GM12878 (cell line): ENCODE results near the gene RORC. TPM values are rescaled to one million over a fixed set of nuclear protein-coding genes. Genes with fewer than 3 reads are reported as not detected.

Source experiments
- DPF2 ChIP-seq: fragments of 450-650 bp; IDR thresholded peaks from 2 replicates; pipeline ENCODE4 v1.6.1; 2017; ENCODE audit warnings: mild to moderate bottlenecking
- GATAD2B ChIP-seq: fragments of 450-650 bp; conservative IDR thresholded peaks from 2 replicates; pipeline ENCODE4 v1.6.1; 2017; ENCODE audit warnings: low read depth, mild to moderate bottlenecking, moderate library complexity
- RFX5 ChIP-seq: IDR thresholded peaks from 2 replicates; pipeline ENCODE4 v1.6.1; 2011; ENCODE audit warnings: low read depth, low read length, improper control_type of control experiment
- SMC3 ChIP-seq: IDR thresholded peaks from 2 replicates; pipeline ENCODE4 v1.6.1; 2011; ENCODE audit warnings: low read length, improper control_type of control experiment, borderline replicate concordance
- STAT1 ChIP-seq: fragments of 450-650 bp; conservative IDR thresholded peaks from 2 replicates; pipeline ENCODE4 v1.6.1; 2014; ENCODE audit warnings: antibody characterized with exemption, mild to moderate bottlenecking
- SUPT20H ChIP-seq: IDR thresholded peaks from 2 replicates; pipeline ENCODE4 v1.6.1; 2011; ENCODE audit warnings: low read depth, mild to moderate bottlenecking, low read length, moderate library complexity, borderline replicate concordance; ENCODE audit not compliant: control insufficient read depth
- TCF12 ChIP-seq: IDR thresholded peaks from 2 replicates; pipeline ENCODE4 v1.6.1; 2011; ENCODE audit warnings: low read depth, mild to moderate bottlenecking, low read length
- TCF7 ChIP-seq: IDR thresholded peaks from 2 replicates; pipeline ENCODE4 v1.6.1; 2014; ENCODE audit warnings: antibody characterized with exemption, borderline replicate concordance
- YY1 ChIP-seq: IDR thresholded peaks from 2 replicates; pipeline ENCODE4 v1.6.1; 2011; ENCODE audit warnings: low read depth, mild to moderate bottlenecking, low read length
- polyA plus RNA-seq, 11 experiments: library from polyadenylated mRNA; depleted of rRNA in 4 of 11; unstranded in 6 of 11; stranded (reverse) in 5 of 11; fragments of >200 nt; fragmentation: Nextera tagmentation in 4 of 11; fragmentation: Illumina TruSeq in 1 of 11; extraction: Ambion mirVana in 4 of 11; extraction: Trizol in 1 of 11; gene quantifications; 1 replicate in 1 of 11; 2 replicates in 10 of 11; pipeline versions ENCODE4 v1.2.1 to v1.2.3, GENCODE V29; 2011 to 2016; ENCODE audit warnings: inconsistent platforms in 2 of 11, missing spikeins in 2 of 11, low read depth in 1 of 11
- total RNA-seq, 4 experiments: library from RNA; depleted of rRNA in 3 of 4; stranded (reverse); fragments of >200 nt in 3 of 4; fragmentation: Illumina TruSeq in 1 of 4; extraction: Trizol in 1 of 4; gene quantifications; 2 replicates each; pipeline versions ENCODE4 v1.2.1 to v1.2.3, GENCODE V29; 2013 to 2021
- TF ChIP-seq, protein P1 (sequence below): fragments of 450-650 bp; IDR thresholded peaks from 2 replicates; pipeline ENCODE4 v1.6.1; 2017; ENCODE audit warnings: antibody characterized with exemption, mild to moderate bottlenecking, moderate library complexity
- TF ChIP-seq, protein P2 (sequence below): fragments of 450-650 bp; conservative IDR thresholded peaks from 2 replicates; pipeline ENCODE4 v1.6.1; 2017; ENCODE audit warnings: mild to moderate bottlenecking, moderate library complexity
- TF ChIP-seq, protein P3 (sequence below), 3 experiments: IDR thresholded peaks in 2 of 3; conservative IDR thresholded peaks in 1 of 3; 2 replicates each; pipeline ENCODE4 v1.5.1; 2011; ENCODE audit warnings: low read depth in 3 of 3, low read length in 3 of 3, mild to moderate bottlenecking in 3 of 3, control low read depth in 2 of 3, moderate library complexity in 2 of 3, inconsistent platforms in 1 of 3, mixed read lengths in 1 of 3; ENCODE audit not compliant: control insufficient read depth in 2 of 3, insufficient read depth in 1 of 3; ENCODE audit errors: extremely low read depth in 1 of 3
- TF ChIP-seq, protein P4 (sequence below): IDR thresholded peaks from 2 replicates; pipeline ENCODE4 v1.6.1; 2011; ENCODE audit warnings: borderline replicate concordance, low read depth, mild to moderate bottlenecking, moderate library complexity, low read length; ENCODE audit not compliant: insufficient read depth, poor library complexity, severe bottlenecking

The RORC gene
- total and polyA plus RNA-seq, 10 of the 15 experiments (the other 5 are each of a cell fraction or from before 2014, with no cell fraction given), result not detected

DNA sequence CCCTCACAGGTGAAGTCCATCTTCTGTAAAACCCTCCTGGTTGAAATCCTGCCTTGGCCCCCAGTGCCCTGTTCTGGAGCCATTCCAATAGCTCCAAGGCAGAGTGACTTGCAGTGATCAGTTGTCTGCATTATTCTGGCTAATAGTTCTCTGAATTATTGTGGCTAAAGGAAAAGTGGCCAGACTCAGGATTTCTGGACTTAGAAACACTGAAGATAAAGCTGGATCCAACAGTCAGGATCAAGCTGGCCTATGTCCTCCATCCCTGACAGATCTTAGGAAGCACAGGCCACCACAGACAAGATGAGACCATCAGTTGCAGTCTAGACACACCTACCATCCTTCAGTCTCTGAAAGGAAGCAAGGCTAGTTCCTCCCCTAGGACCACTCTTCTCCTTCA lies 8.8 kb upstream of the RORC start (continued):
- TF ChIP-seq, protein P1, sequence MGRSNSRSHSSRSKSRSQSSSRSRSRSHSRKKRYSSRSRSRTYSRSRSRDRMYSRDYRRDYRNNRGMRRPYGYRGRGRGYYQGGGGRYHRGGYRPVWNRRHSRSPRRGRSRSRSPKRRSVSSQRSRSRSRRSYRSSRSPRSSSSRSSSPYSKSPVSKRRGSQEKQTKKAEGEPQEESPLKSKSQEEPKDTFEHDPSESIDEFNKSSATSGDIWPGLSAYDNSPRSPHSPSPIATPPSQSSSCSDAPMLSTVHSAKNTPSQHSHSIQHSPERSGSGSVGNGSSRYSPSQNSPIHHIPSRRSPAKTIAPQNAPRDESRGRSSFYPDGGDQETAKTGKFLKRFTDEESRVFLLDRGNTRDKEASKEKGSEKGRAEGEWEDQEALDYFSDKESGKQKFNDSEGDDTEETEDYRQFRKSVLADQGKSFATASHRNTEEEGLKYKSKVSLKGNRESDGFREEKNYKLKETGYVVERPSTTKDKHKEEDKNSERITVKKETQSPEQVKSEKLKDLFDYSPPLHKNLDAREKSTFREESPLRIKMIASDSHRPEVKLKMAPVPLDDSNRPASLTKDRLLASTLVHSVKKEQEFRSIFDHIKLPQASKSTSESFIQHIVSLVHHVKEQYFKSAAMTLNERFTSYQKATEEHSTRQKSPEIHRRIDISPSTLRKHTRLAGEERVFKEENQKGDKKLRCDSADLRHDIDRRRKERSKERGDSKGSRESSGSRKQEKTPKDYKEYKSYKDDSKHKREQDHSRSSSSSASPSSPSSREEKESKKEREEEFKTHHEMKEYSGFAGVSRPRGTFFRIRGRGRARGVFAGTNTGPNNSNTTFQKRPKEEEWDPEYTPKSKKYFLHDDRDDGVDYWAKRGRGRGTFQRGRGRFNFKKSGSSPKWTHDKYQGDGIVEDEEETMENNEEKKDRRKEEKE, result no peak
- TF ChIP-seq GATAD2B, result no peak
- TF ChIP-seq STAT1, result no peak
- no peak for TF ChIP-seq SUPT20H
- no peak for TF ChIP-seq DPF2
- TF ChIP-seq TCF7, result no peak
- TF ChIP-seq, protein P2, sequence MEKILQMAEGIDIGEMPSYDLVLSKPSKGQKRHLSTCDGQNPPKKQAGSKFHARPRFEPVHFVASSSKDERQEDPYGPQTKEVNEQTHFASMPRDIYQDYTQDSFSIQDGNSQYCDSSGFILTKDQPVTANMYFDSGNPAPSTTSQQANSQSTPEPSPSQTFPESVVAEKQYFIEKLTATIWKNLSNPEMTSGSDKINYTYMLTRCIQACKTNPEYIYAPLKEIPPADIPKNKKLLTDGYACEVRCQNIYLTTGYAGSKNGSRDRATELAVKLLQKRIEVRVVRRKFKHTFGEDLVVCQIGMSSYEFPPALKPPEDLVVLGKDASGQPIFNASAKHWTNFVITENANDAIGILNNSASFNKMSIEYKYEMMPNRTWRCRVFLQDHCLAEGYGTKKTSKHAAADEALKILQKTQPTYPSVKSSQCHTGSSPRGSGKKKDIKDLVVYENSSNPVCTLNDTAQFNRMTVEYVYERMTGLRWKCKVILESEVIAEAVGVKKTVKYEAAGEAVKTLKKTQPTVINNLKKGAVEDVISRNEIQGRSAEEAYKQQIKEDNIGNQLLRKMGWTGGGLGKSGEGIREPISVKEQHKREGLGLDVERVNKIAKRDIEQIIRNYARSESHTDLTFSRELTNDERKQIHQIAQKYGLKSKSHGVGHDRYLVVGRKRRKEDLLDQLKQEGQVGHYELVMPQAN, result no peak
- TF ChIP-seq, protein P3, sequence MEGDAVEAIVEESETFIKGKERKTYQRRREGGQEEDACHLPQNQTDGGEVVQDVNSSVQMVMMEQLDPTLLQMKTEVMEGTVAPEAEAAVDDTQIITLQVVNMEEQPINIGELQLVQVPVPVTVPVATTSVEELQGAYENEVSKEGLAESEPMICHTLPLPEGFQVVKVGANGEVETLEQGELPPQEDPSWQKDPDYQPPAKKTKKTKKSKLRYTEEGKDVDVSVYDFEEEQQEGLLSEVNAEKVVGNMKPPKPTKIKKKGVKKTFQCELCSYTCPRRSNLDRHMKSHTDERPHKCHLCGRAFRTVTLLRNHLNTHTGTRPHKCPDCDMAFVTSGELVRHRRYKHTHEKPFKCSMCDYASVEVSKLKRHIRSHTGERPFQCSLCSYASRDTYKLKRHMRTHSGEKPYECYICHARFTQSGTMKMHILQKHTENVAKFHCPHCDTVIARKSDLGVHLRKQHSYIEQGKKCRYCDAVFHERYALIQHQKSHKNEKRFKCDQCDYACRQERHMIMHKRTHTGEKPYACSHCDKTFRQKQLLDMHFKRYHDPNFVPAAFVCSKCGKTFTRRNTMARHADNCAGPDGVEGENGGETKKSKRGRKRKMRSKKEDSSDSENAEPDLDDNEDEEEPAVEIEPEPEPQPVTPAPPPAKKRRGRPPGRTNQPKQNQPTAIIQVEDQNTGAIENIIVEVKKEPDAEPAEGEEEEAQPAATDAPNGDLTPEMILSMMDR (IDR thresholded peaks at IDR 0.05 in 2 of 3, conservative IDR thresholded peaks at IDR 0.05 in 1 of 3; ENCODE audit: control insufficient read depth in 2 of 3, extremely low read depth in 1 of 3, insufficient read depth in 1 of 3, low read depth in 3 of 3, low read length in 3 of 3), result no peak
- no peak for TF ChIP-seq SMC3
- TF ChIP-seq, protein P4, sequence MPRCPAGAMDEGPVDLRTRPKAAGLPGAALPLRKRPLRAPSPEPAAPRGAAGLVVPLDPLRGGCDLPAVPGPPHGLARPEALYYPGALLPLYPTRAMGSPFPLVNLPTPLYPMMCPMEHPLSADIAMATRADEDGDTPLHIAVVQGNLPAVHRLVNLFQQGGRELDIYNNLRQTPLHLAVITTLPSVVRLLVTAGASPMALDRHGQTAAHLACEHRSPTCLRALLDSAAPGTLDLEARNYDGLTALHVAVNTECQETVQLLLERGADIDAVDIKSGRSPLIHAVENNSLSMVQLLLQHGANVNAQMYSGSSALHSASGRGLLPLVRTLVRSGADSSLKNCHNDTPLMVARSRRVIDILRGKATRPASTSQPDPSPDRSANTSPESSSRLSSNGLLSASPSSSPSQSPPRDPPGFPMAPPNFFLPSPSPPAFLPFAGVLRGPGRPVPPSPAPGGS, result no peak
- no peak for TF ChIP-seq RFX5
- no peak for TF ChIP-seq TCF12
- TF ChIP-seq YY1, result no peak
